Renal pelvis (tissue), 12 donors: ENCODE results near the gene TMPRSS11B. TPM values are rescaled to one million over a fixed set of nuclear protein-coding genes. Genes with fewer than 3 reads are reported as not detected.
"Not testable (repeated sequence)": the region's sequence is repeated elsewhere in the genome, so short reads cannot be mapped to it uniquely, and the experiment has no call there.

ENCODE experiments used
- DNase-seq: peaks from one replicate; pipeline ENCODE4 v3.0.0-alpha.2; 2013
- long read RNA-seq, 16 experiments: transcript quantifications; one replicate each; lab custom pipeline, GENCODE V29; 2026
- polyA plus RNA-seq, 3 donors: library from polyadenylated mRNA; unstranded; fragments of 120-200 nt; gene quantifications; one replicate each; pipeline ENCODE4 v1.2.1, GENCODE V29; 2013; ENCODE audit not compliant: insufficient read length in 3 of 3

The TMPRSS11B gene, protein sequence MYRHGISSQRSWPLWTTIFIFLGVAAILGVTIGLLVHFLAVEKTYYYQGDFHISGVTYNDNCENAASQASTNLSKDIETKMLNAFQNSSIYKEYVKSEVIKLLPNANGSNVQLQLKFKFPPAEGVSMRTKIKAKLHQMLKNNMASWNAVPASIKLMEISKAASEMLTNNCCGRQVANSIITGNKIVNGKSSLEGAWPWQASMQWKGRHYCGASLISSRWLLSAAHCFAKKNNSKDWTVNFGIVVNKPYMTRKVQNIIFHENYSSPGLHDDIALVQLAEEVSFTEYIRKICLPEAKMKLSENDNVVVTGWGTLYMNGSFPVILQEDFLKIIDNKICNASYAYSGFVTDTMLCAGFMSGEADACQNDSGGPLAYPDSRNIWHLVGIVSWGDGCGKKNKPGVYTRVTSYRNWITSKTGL
- polyA plus RNA-seq, result under 1 TPM in 2 of 3 donors, not detected in 1; 0.10 to 0.19 TPM
- long read RNA-seq, donor 1, result 0 reads
- long read RNA-seq, donor 2, result 0 reads
- long read RNA-seq, donor 3, result 0 reads
- long read RNA-seq, donor 4, result 0 reads
- long read RNA-seq, donor 5, result 0 reads
- long read RNA-seq, donor 6, result 0 reads
- long read RNA-seq, donor 7, result 0 reads
- long read RNA-seq, donor 8, result 0 reads
- long read RNA-seq, donor 9, result 0 reads
- long read RNA-seq, donor 10, result 0 reads
- long read RNA-seq, donor 11, result 0 reads
- long read RNA-seq, donor 12, result 0 reads
- long read RNA-seq, donor 13, result 0 reads
- long read RNA-seq, donor 14, result 0 reads
- long read RNA-seq, donor 15, result 0 reads
- long read RNA-seq, donor 16, result 0 reads

DNA sequence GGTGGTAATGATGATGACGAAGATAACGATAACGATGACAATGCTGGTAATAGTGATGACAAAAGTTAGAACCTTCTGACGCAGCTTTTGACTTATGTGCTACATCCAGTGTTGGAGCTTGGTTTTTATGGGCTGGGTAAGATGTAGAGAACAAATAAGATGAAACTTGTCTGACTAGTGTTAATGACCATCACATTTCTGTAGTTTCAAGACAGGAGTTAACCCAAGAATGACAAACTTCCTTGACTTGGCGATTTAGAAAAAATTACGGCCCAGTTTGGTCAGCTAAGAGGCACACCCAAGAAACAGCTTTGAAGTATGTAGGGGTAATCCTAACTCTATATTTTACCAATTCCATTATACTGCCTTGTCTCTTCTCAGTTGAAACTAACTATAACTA lies at the start of gene TMPRSS11B:
TSS of gene TMPRSS11B (minus strand) at position 101 of the 400 bp plus-strand sequence. CDS start 136 bp downstream, outside the sequence.
- DNase-seq, result no peak

DNA sequence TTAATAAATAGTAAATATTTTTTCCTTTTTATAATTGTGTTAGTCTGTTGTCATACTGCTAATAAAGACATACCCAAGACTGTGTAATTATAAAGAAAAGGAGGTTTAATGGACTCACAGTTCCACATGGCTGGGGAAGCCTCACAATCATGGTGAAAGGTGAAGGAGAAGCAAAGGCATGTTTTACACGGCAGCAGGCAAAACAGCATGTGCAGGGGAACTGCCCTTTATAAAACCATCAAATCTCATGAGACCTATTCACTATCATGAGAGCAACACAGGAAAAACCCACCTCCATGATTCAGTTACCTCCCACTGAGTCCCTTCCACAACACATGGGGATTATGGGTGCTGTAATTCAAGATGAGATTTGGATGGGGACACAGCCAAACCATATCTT lies 45.8 kb upstream of the TMPRSS11B start:
- DNase-seq, result no peak

DNA sequence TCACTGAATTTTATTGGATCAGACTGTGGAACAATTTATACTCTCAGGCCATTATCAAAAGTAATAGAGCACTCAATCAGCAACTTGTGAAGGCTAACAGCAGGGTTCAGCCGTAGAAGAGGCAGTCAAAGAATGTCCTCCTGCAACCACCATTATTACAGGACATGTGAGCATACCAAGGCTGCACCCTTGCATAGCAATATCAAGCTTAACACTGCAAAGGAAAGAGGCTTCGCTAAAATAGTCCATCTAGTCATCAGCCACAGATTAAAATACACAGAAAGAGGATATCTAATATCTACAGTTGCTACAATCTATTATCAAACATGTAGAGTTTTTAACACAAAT lies 42.9 kb upstream of the TMPRSS11B start:
- DNase-seq, result no peak

DNA sequence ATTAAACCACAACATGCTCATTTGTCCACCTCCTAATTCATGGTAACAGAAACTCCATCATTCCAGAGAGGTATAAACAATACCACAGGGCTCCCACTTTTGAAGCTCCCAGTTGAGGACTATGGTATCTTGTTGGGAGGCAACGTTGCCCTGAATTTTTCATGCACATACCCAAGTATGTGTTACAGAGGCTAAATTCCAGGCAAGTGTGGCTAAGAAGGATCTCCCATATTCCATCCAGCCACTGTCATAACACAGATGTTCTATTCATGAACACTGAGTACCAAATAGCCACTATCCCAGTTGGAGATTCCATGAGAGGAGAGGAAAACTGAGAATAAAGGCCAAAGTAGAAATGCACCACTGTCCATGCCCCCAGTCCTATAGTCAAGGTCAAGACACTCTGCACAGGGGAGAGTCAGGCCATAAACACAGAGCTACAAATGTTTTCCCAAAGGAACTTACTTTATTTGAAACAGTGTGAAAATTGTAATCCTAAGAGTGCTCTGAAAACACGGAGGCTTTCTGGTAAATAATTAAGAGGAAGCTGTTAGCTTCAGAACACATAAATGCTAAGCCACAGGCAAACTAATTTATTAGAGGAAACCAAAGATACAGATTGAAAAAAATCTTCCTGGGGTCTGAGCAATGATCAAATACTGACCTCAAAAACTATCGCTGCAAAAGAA lies 42.4 kb upstream of the TMPRSS11B start:
- no peak for DNase-seq

DNA sequence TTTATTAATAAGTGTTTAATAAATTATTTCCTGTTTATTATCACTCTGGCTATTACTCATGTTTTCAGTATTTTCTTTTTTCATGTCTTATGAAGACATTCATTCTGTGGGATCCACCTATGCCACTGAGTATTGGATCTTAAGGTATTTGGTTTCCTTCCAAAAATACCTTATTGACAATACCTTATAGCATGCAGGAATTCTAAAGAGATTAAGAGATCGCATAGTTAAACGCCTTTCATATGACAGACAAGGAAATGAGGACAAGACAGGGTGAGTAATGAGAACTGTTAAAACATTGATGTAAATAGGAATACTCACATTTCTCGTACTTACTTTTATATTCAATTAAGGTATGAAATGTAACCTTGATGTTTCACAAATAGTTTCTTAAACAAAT lies 38.2 kb upstream of the TMPRSS11B start:
- DNase-seq, result no peak

DNA sequence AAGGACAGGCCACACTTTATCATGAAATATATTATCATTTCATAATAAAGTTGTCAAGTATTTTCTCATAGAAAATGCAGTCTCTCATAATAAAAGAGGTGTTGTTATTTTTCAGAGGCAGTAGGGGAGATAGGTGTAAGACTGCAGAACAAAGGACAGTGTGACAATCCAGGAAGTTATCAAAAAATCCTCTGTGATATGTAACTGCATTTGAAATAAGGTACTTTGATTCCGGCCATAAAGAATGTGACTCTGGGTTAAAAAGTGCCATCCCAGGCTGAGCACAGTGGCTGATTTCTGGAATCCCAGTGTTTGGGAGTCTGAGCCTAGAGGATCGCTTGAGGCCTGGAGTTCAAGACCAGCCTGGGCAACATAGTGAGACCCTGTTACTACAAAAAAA lies 37.6 kb upstream of the TMPRSS11B start:
- no peak for DNase-seq

DNA sequence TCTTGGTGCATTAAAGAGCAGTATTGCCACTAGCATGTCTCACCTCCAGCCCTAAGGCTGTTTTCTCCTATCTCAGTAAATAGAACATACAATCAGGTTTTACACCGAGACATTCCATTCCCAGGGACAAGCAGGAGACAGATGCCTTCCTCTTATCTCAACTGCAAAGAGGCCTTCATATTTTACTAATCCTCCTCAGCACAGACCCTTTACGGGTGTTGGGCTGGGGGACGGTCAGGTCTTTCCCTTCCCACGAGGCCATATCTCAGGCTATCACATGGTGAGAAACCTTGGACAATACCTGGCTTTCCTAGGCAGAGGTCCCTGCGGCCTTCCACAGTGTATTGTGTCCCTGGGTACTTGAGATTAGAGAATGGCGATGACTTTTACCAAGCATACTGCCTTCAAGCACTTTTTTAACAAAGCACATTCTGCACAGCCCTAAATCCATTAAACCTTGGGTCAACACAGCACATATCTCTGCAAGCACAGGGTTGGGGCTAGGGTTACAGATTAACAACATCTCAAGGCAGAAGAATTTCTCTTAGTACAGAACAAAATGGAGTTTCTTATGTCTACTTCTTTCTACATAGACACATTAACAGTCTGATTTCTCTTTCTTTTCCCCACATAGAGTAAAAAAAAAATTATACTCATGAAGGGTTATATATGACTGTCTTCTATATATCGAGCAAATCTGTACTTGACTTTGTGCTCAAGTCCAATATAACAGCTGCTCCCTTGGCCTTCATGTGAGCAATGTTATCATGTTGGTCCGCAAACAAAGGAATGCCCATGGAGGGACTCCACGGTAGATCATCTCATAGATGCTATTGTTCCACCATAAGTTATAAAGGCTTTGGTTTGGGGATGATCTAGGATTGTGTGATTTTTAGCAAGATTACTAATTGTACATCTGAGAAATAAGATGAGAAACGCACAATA lies 36.6 kb upstream of the TMPRSS11B start:
- not testable (repeated sequence) for DNase-seq

DNA sequence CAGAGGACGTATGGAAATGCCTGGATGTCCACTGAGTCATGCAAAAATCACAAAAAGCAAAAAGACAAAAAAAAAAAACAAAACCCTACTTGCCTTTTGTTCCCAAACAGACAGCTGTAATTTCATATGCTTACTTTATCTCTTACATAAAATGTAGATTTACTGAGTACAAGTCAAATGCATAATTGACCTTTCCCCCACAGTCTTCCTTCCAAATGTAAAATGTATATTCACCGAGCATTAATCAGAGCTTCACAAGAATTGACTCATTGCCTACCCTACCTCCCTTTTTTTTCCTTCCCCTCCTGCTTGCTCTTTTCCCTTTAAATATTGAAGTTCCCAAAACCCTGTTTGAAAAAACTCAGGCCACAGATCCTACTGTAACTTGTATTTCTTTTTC lies 32.5 kb upstream of the TMPRSS11B start:
- DNase-seq, result no peak

DNA sequence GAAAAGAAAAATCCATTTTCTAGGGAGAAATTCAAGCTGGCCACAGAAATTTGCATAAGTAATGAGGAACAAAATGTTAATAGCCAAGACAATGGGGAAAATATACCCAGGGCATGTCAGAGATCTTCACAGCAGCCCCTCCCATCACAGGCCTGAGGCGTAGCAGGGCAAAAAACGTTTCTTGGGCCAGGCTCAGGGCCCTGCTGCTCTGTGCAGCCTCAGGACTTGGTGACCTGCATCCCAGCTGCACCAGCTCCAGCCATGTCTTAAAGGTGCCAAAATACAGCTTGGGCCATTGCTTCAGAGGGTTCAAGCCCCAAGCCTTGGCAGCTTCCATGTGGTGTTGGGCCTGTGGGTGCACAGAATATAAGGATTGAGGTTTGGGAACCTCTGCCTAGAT lies 32.1 kb upstream of the TMPRSS11B start:
- DNase-seq, result no peak

DNA sequence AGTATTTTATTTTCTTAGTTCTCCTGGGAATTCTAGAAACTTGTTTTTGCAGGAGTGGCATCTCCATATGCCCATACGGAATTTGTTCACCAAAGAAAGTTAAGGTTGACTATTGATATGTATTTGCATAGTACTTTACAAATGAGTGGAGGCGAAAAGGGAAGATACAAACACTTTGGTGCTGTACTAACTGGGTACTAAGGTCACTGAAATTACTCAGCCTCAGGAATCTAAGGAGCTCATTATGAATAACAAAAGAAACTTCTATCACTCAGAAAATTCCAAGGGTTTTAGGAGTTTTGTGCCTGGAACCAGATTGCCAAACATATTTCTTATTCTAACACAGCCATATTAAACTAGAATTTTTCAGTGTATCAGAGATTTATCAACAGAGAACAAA lies 27.4 kb upstream of the TMPRSS11B start:
- DNase-seq, result no peak

DNA sequence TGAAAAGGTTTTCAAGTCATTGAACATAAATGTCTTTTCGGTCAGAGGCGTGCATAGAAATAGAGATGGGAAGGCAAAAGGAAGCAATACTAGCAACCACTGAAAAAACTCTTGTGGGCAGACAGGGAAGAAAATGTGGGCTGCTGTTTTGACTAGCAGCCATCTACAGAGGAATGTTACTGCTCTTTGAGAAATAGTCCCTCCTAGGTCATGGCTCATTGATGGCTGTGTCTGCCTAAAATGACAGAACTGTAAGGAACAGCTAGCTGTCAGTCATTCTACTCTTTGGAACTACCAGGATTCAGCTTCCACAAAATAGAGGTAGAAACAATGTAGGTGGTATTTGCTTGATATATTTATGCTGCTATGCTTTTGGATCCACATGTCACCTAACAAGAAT lies 26.9 kb upstream of the TMPRSS11B start:
- DNase-seq, result no peak

DNA sequence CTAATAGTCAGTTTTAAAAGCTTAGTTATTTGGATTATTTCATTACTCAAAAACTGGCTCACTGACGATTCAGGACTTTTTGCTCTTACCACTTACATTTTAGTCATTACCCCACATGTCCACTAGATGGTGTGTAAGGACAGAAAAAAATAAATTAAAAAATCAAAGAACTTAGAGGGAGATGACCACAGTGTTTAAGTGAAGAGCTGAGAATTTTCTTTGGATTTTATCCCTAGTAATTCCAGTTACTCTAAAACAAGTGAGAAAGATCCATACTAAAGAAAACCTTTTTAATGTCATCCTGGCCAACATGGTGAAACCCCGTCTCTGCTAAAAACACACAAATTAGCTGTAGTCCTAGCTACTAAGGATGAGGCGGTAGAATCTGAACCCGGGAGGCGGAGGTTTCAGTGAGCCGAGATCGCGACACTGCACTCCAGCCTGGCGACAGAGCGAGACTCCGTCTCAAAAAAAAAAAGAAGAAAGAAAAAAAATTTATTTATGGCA lies 26.4 kb upstream of the TMPRSS11B start:
- peak; percentile 54 for DNase-seq

DNA sequence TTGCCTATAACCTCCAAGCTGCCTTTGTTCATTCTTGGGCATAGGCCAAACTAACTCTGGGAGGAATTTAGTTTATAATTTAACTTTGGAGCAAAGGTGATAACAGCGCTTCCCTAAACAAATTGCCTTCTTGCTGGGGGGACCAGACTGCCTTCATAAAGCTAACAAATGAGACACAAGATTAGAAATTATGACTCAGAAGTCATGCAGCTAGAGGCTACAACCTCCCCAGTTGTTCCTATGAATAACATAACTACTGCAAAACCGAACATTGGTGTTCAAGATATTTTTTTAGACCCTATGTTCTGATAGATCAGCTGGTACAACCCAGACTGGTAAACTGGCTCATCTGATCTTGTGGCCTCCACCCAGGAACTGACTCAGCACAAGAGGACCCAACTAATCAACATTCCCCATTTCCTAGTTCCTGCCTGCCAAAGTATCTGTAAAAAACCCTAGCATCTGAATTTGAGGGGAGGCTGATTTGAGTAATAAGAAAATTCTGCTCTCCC lies 22.0 kb upstream of the TMPRSS11B start:
- no peak for DNase-seq

DNA sequence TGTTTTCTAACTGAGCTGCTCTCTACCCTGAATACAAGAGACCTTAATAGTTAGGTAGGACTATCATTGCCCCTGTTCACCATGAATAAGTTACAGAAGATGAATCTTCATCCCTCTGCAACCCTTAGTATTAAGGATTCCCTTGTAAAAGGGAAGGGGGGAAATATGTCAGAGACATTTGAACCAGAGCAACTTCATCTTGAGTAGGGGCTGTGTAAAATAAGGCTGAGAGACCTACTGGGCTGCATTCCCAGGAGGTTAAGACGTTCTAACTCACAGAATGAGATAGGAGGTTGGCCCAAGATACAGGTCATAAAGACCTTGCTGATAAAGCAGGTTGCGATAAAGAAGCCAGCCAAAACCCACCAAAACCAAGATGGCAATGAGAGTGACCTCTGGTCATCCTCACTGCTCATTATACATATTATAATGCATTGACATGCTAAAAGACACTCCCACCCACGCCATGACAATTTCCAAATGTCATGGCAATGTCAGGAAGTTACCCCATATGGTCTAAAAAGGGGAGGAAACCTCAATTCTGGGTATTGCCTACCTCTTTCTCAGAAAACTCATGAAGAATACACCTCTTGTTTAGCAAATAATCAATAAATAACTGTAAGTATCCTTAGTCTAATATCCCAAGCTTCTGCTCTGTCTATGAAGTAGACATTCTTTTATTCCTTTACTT lies 19.5 kb upstream of the TMPRSS11B start:
- no peak for DNase-seq

DNA sequence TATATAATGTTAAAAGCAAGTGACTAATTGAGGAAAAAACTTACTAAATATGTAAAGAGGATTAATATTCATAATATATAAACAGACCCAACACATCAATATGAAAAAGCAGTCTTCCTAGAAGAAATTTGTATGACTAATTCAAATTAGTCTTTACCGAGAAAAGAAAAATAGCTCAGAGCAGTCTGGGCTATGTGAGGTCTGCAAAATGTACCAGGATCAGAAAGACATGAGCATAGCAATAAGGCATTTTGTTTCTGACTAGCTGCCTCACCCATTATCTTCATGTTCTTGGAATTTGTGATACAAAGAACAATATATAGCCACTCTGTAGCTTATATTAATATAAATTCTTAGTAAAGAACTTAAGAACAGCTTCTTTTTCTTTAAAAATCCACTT lies 13.7 kb upstream of the TMPRSS11B start:
- no peak for DNase-seq

DNA sequence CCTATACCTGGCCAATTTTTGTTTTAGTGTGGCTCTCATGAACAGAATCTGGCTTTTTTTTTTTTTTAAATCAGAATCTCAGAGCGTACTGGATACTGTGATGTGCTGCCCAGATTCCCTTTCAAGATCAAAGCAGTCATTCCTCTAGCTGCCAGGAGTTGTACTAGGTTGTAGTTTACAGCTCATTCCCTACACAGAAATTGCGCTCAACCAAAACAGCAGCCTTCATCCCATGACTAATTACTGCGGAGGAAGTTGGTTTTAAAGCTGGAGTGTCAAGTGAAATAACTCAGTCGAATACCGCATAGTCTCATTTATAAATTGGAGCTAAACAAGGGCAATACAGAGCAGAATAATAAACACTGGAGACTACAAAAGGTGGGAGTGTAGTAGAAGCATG lies 12.2 kb upstream of the TMPRSS11B start:
- DNase-seq, result peak; percentile 10

DNA sequence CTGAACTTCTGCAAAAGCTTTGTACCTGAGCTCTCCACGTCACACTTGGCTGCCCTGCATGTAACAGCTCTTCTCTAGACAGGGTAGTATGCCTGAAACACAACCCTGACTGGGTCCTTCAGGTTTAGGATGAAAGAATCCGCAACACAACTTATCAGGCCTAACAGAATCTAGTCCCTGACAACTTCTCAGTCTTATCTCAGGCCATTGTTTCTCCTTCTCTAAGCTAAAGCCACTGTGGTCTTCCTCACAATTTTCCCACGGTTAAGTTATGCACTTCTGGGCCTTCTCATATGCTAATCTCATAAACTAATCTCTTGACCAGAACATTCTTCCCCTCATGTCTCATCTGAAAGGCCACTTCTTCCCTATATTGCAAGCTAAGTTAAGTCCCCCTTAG lies 10.8 kb upstream of the TMPRSS11B start:
- no peak for DNase-seq

DNA sequence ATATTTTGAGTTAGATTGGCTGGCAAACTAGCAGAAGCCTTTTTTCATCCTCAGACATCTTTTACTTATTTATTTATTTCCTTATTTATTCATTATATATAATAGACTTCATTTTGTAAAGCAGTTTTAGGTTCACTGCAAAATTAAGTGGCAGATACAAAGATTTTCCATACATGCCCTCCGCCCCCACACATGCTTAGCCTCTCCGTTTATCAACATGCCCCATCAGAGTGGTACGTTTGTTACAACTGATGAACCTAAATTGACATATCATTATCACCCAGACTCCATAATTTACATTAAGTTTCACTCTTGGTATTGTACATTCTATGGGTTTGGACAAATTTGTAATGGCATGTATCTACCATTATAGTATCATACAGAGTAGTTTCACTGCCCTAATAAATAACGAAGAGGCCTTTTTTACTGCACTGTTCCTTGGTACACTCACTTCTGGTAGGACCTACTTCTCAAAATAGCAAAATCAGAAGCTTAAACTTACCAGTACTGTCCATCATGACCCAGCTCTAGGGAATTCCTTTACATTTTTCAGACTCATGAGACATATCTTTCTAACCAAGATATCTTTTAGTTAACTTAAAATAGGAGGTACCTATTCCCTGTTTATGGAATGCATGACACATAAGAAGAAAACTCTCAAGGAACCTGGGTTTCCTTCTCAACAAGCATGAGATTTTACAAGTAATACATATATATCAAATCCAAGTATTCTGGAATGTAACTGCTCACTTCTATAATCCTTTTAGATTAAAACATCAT lies 4.8 kb upstream of the TMPRSS11B start:
- DNase-seq, result no peak

DNA sequence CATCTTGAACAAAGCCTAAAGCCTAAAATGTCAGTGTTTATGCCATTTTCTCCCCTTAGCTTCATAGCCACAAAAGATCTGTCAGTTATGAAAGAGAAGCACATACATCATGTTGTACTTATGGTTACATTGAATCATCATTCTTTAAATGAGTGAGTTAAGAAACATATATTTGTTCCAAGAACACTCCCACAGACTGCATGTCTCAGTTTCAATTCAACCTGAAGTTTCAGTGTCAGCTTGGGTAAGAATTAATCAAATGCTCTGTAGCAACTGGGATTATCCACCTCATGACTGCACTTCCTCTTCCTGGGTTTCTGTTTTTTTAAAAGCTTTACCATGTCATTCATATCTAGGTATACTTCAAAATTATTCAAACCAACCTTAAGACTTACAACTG lies 3.9 kb upstream of the TMPRSS11B start:
- no peak for DNase-seq

DNA sequence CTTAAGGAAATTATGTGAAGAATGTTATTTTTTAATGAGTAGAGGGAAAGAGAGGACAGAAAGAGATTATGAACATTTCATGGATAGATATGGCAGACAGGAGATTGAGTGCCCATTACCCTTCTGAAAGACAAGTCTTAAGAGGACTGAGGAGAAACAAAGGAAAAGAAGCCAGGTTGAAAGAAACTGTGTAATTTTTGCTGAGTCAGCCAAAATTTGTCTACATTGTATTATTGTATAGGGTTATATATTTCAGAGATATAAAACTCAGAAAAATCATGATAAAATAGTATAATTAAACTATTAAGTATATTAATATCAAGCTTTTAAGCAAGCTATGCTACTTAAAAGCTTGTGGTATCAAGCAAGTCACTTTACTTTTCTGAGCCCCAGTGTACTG lies 4.9 kb downstream of the TMPRSS11B start:
- no peak for DNase-seq
